Measurements from ENCODE around the gene ADAM12.
"Not testable (repeated sequence)": the region's sequence is repeated elsewhere in the genome, so short reads cannot be mapped to it uniquely, and the experiment has no call there.

ADAM12 gene

DNA sequence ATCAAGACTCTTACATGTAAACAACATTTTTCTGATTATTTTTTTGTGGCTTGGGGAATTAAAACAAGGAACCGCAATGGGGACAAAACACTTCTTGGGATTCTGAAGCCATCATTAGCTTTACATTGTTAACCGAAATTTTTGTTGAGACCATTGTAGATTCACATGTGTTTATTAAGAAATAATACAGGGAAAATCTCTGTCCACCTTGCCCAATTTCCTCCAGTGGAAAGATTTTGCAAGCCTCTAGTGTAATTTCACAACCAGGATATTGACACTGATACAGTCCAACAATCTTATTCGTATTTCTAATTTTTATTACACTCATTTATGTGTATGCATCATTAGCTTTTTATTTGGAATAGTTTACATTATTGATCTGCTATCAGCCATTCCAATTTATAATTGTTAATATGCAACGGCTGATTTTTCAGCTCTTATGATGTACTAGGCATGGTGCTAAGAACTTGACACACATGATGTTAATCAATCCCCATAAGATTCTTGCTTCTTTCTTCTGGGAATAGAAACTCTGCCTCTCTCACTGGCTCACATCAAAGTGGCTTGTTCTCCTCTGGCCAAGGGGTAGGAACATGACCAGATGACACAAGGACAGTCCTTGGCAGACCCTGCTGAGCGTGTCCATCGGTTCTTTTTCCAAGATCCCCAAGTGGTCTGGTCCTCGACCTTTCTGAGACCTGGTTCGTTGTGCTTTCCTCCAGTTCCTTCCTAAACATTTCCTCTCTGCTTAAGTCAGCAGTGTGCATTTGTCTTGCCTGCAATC lies 137.6 kb downstream of the ADAM12 start:
- Mint-ChIP-seq H3K27me3 (ENCODE audit: low read depth) (peaks cover 12% of the 10 kb centered on the region), H3K4me1 (peaks cover 24% of the 10 kb centered on the region), H3K4me3 (no peak overlapping the region), H3K9me3 (peaks cover 12% of the 10 kb centered on the region), H3K36me3 (ENCODE audit: low read depth) (peaks cover 11% of the 10 kb centered on the region), H3K27ac (no peak overlapping the region)
- TF ChIP-seq, protein P1, sequence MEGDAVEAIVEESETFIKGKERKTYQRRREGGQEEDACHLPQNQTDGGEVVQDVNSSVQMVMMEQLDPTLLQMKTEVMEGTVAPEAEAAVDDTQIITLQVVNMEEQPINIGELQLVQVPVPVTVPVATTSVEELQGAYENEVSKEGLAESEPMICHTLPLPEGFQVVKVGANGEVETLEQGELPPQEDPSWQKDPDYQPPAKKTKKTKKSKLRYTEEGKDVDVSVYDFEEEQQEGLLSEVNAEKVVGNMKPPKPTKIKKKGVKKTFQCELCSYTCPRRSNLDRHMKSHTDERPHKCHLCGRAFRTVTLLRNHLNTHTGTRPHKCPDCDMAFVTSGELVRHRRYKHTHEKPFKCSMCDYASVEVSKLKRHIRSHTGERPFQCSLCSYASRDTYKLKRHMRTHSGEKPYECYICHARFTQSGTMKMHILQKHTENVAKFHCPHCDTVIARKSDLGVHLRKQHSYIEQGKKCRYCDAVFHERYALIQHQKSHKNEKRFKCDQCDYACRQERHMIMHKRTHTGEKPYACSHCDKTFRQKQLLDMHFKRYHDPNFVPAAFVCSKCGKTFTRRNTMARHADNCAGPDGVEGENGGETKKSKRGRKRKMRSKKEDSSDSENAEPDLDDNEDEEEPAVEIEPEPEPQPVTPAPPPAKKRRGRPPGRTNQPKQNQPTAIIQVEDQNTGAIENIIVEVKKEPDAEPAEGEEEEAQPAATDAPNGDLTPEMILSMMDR (IDR thresholded peaks at IDR 0.05; ENCODE audit: unreplicated experiment in 3 of 3) = no peak

DNA sequence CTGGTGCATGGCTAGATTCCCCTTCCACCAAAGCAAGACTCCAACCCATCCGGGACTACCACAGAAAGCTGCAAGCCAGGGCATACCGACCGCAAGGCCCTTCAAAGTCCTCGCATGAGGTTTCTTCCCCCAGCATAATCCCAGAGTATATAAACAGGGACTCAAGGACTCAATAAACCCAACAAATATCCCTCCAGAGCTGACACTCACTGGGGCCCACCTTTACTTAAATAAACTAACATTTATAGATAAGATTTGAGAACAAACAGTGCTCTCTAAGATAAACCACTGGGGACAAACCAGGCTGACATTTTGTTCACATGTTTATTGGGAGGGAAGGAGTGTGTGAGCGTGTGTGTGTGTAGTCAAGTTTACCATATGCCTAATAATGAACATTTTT lies 138.2 kb downstream of the ADAM12 start:
- Mint-ChIP-seq H3K9me3 (peaks cover 12% of the 10 kb centered on the region), H3K4me1 (peaks cover 18% of the 10 kb centered on the region), H3K27me3 (ENCODE audit: low read depth) (peaks cover 12% of the 10 kb centered on the region), H3K4me3 (no peak overlapping the region), H3K36me3 (ENCODE audit: low read depth) (peaks cover 11% of the 10 kb centered on the region), H3K27ac (no peak overlapping the region)
- TF ChIP-seq, protein P1 (IDR thresholded peaks at IDR 0.05; ENCODE audit: unreplicated experiment in 3 of 3) = no peak

DNA sequence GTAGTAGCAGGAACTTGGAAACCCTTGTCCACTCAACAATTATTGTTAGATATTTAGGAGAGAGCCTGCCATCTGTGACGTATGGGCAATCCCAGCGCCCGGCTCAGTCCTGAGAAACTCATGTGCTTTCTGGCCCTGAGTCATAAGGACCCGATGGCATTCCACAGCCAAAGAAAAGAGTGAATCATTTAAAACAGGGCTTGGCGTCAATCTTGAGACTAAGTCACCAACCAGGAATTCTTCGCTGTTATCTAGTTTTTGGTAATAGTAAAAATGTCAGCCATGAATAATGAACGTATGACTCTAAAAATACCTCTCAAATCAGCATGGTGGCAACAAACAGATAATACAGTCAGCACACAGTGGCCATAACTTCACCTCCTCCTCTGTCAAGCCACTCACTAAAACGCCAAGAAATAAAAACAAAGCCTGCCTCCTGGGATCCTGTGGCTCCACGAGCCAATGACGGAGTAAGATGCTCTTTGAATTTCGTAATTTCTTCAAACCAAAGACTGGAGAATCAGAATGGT lies 140.8 kb downstream of the ADAM12 start:
- Mint-ChIP-seq H3K36me3 (ENCODE audit: low read depth) (peaks cover 5% of the 10 kb centered on the region), H3K9me3 (peaks cover 4% of the 10 kb centered on the region), H3K4me1 (no peaks in the 10 kb centered on the region), H3K4me3 (no peak overlapping the region), H3K27ac (peak overlapping the region in 2 of 3 experiments; percentile 16 to 76), H3K27me3 (ENCODE audit: low read depth) (peaks cover 8% of the 10 kb centered on the region)
- TF ChIP-seq, protein P1 (IDR thresholded peaks at IDR 0.05; ENCODE audit: unreplicated experiment in 3 of 3) = no peak

DNA sequence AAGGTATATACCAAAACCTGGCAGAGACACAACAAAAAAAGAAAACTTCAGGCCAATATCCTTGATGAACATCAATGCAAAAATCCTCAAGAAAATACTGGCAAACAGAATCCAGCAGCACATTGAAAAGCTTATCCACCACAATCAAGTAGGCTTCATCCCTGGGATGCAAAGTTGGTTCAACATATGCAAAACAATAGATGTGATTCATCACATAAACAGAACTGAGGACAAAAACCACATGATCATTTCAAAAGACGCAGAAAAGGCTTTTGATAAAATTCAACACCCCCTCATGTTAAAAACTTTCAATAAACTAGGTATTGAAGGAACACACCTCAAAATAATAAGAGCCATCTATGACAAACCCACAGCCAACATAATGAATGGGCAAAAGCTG lies 141.9 kb downstream of the ADAM12 start:
- H3K36me3 Mint-ChIP-seq (ENCODE audit: low read depth); H3K9me3 Mint-ChIP-seq; H3K4me1 Mint-ChIP-seq; H3K27me3 Mint-ChIP-seq (ENCODE audit: low read depth); H3K4me3 Mint-ChIP-seq: not testable (repeated sequence)
- H3K27ac Mint-ChIP-seq = peak overlapping the region in 1 of 3 experiments; percentile 19

DNA sequence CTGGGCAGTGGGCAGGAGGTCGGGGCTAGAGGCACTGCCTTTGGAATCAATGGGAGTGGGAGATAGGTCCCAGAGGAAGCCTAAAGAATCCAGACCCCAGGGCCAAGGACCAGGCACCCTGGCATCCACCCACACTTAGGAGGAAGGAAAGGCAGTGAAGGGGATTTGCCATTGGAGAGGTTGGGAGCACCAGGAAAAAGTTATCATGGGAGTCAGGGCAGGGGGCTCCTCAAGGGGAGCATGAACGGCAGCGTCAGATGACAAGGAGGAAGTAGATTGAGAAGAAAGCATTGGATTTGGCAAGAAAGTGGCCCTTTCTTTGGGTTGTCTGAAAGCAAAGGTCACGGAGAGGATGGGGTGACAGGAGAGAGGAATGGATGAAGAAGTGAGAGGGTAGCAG lies 142.8 kb downstream of the ADAM12 start:
- Mint-ChIP-seq H3K27ac (no peak overlapping the region), H3K27me3 (ENCODE audit: low read depth) (peaks cover 4% of the 10 kb centered on the region), H3K36me3 (ENCODE audit: low read depth) (no peaks in the 10 kb centered on the region), H3K4me3 (no peak overlapping the region), H3K4me1 (peaks cover 7% of the 10 kb centered on the region), H3K9me3 (no peaks in the 10 kb centered on the region)
- TF ChIP-seq, protein P1 (IDR thresholded peaks at IDR 0.05; ENCODE audit: unreplicated experiment in 3 of 3) = no peak

DNA sequence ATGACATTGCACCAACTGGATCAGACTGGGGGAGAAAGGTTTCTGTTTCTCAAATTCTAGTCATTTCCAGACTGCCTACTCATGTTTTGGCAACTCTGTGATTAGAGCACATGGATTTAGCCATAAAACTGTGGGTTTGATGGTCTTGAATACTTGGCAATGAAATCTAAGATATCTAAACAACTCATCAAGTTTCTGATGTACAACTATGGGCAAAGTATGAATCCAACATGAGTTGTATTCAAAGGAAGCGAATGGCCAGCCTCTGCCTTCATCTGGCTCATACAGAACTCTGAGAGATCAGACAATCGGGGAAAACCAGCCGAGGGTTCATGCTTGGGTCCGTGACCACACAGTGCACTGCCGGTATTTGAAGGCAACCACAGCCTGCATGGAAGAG lies 144.3 kb downstream of the ADAM12 start:
- Mint-ChIP-seq H3K9me3 (no peaks in the 10 kb centered on the region), H3K4me1 (peaks cover 15% of the 10 kb centered on the region), H3K4me3 (no peak overlapping the region), H3K36me3 (ENCODE audit: low read depth) (no peaks in the 10 kb centered on the region), H3K27me3 (ENCODE audit: low read depth) (peaks cover 4% of the 10 kb centered on the region), H3K27ac (no peak overlapping the region)
- TF ChIP-seq, protein P1 (IDR thresholded peaks at IDR 0.05; ENCODE audit: unreplicated experiment in 3 of 3) = no peak

Data from nephron (organoid).